ENCODE results near the gene MYOCOS.

DNA sequence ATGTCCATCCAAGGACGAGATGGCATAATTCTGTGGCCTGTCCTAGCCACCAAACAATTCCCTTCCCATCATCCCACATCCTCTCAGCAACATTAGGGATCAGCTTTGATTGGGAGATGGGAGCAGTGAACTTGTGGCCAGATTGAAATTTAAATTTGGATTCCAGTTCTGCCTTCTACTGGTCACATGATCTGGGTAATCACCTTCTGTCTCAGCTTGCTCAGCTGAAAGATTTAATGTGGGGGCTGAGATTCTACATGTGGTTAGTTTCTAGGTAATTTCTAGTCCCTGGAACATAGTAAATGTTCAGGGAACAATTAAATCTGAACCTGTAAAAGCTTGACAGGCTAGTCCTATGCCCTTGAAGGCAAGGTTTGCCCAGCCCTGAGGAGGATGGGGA, 3.2 kb downstream of the MYOCOS start:
- TF ChIP-seq, protein P1, sequence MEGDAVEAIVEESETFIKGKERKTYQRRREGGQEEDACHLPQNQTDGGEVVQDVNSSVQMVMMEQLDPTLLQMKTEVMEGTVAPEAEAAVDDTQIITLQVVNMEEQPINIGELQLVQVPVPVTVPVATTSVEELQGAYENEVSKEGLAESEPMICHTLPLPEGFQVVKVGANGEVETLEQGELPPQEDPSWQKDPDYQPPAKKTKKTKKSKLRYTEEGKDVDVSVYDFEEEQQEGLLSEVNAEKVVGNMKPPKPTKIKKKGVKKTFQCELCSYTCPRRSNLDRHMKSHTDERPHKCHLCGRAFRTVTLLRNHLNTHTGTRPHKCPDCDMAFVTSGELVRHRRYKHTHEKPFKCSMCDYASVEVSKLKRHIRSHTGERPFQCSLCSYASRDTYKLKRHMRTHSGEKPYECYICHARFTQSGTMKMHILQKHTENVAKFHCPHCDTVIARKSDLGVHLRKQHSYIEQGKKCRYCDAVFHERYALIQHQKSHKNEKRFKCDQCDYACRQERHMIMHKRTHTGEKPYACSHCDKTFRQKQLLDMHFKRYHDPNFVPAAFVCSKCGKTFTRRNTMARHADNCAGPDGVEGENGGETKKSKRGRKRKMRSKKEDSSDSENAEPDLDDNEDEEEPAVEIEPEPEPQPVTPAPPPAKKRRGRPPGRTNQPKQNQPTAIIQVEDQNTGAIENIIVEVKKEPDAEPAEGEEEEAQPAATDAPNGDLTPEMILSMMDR (IDR thresholded peaks at IDR 0.05), result no peak
- TF ChIP-seq POLR2A (IDR thresholded peaks at IDR 0.05), result no peak
